Epidermal melanocyte (primary cell): Measurements from ENCODE around the gene S100A1.
"Not testable (repeated sequence)": the region's sequence is repeated elsewhere in the genome, so short reads cannot be mapped to it uniquely, and the experiment has no call there.

ENCODE experiments used
- DNase-seq: peaks from one replicate; pipeline ENCODE4 v3.0.0; 2011; ENCODE audit warnings: low spot score; ENCODE audit not compliant: insufficient read length

S100A1 gene

DNA sequence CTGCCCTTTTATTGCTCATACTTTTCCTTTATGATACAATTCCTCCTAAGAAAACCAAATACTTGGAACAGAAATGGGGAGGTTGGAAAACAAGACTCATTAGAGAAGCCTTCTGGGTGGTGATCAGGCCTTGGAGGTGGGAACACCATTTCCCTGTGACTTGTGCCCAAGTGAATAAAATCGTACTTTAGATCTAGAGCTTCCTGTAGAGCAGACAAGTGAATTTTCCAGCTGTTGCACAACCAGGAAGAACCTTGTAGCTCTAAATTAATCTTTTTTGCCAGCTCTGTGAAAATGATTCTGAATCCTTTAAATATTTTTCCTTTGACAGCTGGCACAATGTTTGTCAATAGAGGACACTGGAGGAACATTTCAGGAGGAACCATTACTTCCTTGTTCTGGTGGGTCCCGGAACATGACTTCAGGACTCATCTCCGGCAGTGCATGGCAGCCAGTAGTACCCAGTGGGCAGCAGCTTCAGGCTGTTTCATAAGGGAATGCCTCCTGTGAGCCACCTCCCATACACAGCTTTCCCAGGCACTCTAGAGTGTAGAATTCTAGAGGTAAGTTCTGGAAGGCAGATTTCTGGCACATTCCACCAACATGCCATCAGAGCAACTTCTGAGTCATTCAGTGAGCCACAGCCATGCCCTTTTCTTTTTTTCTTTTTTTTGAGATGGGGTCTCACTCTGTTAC, 24.7 kb downstream of the S100A1 start:
- DNase-seq: no peak

DNA sequence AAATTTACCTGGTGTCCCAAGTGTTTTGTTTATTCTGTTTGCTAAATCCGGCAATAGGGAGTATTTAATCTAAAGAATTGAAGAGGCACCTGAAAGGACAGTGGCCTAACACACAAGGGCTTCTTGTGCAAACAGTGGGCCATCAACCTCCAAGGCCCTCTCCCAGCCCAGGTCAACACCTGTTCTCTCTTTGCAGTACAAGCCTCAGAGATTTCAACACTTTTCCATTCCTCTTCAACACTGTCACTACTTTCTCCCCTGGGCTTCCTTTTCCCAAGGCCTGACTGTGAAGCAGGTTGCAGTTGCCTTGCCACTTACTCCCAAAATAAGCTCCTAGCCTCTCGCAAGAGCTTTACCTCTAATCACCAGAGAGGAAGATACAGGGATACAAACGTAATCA, 27.1 kb downstream of the S100A1 start:
- no peak for DNase-seq

DNA sequence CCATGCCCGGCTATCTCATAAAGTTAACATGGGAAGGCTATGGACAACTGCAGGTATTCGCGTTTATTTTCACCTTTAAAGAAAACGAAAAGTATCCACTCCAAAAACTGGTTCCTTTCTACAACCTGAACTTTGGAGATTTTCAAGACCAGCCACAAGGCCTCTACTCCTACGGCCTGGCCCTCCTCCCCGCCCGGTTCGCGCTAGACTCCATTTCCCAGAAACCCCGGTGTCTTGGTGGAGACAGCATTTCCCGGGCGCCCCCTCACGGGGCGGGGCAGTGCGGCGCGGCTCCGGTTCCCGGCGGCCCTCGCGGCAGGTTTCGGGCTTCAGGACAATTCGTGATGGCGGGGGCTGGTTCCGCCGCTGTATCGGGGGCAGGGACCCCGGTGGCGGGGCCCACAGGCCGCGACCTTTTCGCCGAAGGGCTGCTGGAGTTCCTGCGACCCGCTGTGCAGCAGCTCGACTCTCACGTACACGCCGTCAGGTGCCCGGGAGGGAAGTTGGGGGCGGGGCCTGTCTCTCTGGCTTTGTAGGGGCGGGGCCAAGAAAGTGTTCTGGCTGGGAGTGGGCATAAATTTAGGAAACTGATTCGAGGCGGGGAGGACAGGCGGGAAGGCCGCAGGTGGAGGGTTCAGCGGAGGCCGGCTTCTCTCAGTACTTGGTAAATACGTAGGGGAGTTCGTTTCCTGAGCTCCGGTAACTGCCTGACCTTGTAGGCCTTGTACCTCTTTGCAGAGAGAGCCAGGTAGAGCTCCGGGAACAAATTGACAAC, 30.4 kb downstream of the S100A1 start, which contains the start of gene SNAPIN:
SNAPIN (plus strand) TSS at position 304 of the 775 bp plus-strand sequence; CDS start at position 345, 41 bp downstream.
- peak; percentile 87 for DNase-seq

- DNase-seq: no peak
These were observed 30.9 kb downstream of the S100A1 start for GRCh38 chr1:153659175-153659534.

GRCh38 chr1:153659656-153660055, 31.4 kb downstream of the S100A1 start:
- no peak for DNase-seq

DNA sequence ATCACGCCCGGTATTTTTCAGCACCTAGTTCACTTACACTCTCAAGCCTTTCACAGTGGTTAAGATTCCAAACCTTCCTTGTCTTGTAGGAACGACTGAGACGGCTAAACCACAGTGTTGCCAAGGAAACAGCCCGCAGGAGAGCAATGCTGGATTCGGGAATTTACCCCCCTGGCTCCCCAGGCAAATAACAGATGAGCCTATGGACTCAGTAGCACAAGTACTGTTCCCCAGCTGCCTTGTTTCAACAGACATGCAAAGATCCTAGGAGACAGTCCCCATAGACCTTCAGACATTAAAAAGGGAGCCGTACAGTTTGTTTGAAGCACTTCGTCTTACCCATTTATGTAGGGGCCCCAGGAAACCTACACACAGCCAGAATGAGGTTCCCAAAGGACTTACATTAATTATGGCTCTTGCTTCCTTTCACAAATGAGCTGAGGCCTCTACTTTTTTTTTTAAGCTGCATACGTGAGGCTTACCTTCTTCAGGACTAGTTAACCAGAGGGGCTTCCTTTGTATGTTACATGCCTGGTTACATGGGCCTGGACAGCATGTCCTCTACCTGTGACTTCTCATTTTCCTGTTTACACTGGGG, 33.0 kb downstream of the S100A1 start:
- no peak for DNase-seq

DNA sequence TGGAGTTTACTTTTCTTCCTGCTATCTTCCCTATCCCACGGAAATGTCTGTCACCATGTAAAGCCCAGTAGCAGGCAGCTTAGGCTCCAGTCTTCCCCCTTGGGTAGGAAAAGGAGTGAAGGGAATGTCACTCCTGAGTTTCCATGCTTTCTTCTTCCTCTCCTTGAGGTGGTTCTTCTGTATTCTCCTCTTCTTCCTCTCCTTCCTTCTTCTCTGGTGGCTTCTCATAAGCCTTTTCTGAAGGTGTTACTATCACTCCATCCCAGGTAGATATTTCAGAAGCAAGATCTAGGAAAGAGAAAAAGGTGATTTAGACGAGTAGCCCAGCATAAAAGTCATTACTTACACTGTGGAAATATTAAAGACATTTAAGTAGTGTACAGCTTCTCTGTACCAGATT, 34.0 kb downstream of the S100A1 start:
- no peak for DNase-seq

DNA sequence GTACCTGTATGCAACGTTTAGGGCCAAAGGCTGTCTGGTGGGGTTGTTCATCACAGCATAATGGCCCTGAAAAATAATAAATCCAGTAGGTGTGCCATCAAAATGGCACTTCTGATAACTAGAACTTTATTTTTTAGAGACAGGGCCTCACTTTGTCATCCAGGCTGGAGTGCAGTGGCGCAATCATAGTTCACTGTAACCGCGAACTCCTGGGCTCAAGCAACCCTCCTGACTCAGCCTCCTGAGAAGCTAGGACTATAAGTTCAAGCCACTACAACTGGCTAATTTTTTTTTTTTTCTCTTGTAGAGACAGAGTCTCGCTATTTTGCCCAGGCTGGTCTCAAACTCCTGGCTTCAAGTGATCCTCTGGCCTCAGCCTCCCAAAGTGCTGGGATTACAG, 35.0 kb downstream of the S100A1 start:
- no peak for DNase-seq

- DNase-seq: no peak
These were observed 39.2 kb downstream of the S100A1 start for GRCh38 chr1:153667439-153667838.

DNA sequence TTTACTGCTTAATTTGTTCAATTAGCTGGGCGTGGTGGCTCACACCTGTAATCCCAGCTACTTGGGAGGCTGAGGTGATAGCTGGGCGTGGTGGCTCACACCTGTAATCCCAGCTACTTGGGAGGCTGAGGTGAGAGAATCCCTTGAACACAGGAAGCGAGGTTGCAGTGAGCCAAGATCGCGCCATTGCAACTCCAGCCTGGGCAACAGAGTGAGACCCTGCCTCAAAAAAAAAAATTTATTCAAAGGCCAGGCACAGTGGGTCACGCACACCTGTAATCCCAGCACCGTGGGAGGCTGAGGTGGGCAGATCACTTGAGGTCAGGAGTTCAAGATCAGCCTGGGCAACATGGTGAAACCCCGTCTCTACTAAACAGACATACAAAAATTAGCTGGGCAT, 40.4 kb downstream of the S100A1 start:
- not testable (repeated sequence) for DNase-seq

GRCh38 chr1:153669606-153670005, 41.4 kb downstream of the S100A1 start:
- no peak for DNase-seq

- DNase-seq: peak; percentile 22
These were observed 42.1 kb downstream of the S100A1 start for GRCh38 chr1:153670257-153670858.

- peak; percentile 100 for DNase-seq
These were observed 42.8 kb downstream of the S100A1 start, which contains the start of gene ILF2 for GRCh38 chr1:153670859-153671627. ILF2 (minus strand) TSS chr1:153670993; CDS start chr1:153670922, 71 bp downstream.

GRCh38 chr1:153671628-153672353, 43.6 kb downstream of the S100A1 start:
- not testable (repeated sequence) for DNase-seq

GRCh38 chr1:153673511-153673910, 45.3 kb downstream of the S100A1 start:
- DNase-seq: no peak

GRCh38 chr1:153677718-153678518, 49.7 kb downstream of the S100A1 start:
- no peak for DNase-seq

DNA sequence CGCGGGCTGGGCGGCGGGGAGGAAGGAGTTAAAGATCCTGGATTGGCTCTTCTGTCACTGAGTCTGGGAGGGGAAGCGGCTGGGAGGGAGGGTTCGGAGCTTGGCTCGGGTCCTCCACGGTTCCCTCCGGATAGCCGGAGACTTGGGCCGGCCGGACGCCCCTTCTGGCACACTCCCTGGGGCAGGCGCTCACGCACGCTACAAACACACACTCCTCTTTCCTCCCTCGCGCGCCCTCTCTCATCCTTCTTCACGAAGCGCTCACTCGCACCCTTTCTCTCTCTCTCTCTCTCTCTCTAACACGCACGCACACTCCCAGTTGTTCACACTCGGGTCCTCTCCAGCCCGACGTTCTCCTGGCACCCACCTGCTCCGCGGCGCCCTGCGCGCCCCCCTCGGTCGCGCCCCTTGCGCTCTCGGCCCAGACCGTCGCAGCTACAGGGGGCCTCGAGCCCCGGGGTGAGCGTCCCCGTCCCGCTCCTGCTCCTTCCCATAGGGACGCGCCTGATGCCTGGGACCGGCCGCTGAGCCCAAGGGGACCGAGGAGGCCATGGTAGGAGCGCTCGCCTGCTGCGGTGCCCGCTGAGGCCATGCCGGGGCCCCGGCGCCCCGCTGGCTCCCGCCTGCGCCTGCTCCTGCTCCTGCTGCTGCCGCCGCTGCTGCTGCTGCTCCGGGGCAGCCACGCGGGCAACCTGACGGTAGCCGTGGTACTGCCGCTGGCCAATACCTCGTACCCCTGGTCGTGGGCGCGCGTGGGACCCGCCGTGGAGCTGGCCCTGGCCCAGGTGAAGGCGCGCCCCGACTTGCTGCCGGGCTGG, 50.5 kb downstream of the S100A1 start, which contains the start of gene NPR1:
NPR1 (plus strand) TSS at position 170 of the 818 bp plus-strand sequence; CDS start at position 591, 421 bp downstream.
- DNase-seq: no peak

GRCh38 chr1:153679337-153680119, 51.3 kb downstream of the S100A1 start:
- DNase-seq: no peak
